GM18507 (cell line): ENCODE data around the gene SYTL2.

Source experiments
- DNase-seq: peaks from one replicate; pipeline ENCODE4 v3.0.0; 2011; ENCODE audit warnings: low read depth; ENCODE audit not compliant: insufficient read length; ENCODE audit errors: extremely low spot score
- FAIRE-seq: peaks from 2 replicates; lab custom pipeline; 2011; peaks lifted over from hg19 to GRCh38; lab: Jason Lieb, UNC

SYTL2 gene

DNA sequence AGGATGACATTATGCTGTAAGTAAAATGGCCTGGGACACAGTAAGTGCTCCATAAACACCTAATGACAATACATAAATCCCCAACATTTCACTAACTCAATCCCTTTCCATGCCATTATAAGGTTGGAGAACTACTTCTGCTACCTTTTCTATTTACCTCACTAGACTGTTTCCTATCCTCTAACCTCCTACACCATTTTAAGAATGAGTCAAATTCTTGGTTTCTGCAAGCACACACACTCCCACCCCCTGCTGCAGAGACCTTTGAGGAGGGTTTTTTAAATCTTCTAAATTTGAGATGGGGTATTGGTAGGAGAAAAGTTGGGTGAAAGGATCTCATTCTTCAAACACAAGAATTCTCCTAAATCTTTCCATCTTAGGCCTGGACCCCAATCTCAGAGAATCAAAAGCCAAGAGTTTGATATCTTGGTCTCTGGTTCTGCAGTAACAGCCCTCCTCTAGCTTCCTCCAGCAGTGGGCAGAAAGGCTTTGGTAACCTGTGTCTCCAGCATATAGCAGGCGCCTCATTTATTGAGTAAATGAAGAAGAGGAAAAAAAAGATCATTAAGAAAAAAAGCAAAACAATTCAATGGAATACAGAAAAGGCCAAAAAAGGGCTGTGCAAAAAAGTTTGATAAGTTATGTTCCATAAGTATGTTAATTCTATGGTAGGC, 42.3 kb downstream of the SYTL2 start:
- DNase-seq: no peak
- no peak for FAIRE-seq

DNA sequence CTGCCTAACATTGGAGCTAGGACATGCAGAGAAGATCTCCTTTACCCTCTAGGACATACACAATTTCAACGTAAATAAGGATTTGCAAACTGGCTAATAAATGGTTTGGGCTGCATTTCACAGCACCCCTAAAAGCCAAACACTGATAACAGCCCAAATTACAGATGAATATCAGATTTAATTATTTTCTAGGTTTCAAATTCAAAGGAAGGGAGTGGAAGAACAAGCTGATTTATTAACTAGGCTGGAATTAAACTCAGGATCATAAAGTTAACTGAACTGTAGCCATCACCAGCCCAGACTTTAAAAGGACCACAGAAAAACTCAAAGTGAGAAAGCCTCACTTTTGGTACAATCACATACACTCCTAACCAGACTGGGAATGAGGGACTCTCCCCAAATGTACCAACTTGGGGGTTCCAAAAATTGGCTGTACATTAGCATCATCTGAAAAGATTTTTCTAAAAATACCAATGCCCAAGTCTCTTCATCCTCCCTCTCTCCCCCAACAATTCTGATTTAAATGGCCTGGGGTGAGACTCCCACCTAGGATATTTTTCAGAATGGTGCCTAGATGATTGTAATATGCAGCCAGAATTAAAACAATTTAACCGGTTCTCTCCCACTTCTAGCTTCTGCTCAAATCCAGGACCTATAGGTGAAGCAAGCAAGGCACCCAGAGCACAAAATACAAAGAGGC, 43.5 kb downstream of the SYTL2 start:
- FAIRE-seq (no peak), DNase-seq (no peak)

- FAIRE-seq: no peak
- no peak for DNase-seq
Observed at GRCh38 chr11:85766721-85767161, 44.2 kb downstream of the SYTL2 start.

GRCh38 chr11:85764796-85765195, 46.1 kb downstream of the SYTL2 start:
- DNase-seq (no peak), FAIRE-seq (no peak)

GRCh38 chr11:85762226-85762625, 48.7 kb downstream of the SYTL2 start:
- FAIRE-seq: no peak

DNA sequence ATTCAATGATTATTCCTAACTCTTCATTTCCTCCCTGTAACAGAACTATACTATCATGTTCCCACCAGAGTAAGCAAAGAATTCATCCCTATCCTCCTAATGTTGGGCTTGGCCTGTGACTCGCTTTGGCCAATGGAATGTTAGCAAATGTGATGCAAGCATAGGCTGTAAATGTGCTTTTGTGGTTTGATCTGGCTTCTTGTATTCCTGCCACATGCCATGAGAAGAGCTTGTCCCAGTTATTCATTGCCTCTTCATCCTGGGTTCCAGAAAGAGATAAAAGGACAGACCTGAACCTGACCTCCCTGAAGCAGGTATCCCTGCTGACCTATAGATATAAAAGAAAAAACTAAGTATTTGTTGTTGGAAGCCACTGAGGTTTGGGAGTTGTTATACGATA, 51.0 kb downstream of the SYTL2 start:
- DNase-seq: no peak
- FAIRE-seq: no peak

More at GRCh38 chr11:85762226-85762625, 48.7 kb downstream of the SYTL2 start:
- no peak for DNase-seq

GRCh38 chr11:85758480-85759039, 52.4 kb downstream of the SYTL2 start:
- no peak for DNase-seq
- FAIRE-seq: no peak

GRCh38 chr11:85758026-85758425, 52.9 kb downstream of the SYTL2 start:
- no peak for DNase-seq

DNA sequence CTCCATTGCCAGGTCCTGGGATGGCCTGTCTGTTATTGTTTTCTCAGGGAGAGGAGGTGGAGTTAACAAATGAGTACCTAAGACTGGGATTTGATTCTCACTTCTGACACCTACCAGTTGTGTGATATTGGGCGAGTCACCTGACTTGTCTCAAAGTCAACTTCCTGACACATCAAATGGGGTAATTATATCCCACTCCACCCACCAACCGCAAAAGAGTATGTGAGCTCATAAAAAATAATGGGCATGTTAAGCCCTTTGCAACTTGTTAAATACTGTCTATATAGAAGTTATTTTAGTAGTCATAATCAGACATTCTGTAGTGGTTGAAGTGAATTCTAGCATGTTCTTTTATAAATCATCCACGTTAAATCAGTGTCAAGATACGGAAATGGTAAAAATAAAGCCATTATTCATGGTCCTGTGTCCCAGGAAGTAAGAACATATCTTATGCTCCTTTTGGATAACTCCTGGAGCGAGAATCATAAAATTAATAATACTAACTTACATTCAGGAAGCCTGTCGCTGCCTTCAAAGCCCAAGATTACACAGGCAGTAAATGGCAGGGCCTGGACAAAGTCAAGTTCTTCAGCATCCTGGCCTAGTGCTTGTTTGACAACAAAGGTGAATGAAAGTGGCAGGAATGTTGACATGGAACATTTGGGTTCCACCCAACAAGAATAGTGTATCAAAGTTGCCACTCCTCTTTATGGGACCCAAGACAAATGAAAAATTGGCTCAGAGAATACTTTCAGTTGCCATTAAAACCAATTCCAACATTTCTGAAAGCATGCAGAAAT, 54.3 kb downstream of the SYTL2 start:
- no peak for FAIRE-seq
- no peak for DNase-seq

More at GRCh38 chr11:85758026-85758425, 52.9 kb downstream of the SYTL2 start:
- FAIRE-seq: no peak

GRCh38 chr11:85755701-85756100, 55.2 kb downstream of the SYTL2 start:
- FAIRE-seq: no peak
- DNase-seq: no peak

- DNase-seq (no peak), FAIRE-seq (no peak)
Observed at GRCh38 chr11:85755285-85755684, 55.7 kb downstream of the SYTL2 start.

DNA sequence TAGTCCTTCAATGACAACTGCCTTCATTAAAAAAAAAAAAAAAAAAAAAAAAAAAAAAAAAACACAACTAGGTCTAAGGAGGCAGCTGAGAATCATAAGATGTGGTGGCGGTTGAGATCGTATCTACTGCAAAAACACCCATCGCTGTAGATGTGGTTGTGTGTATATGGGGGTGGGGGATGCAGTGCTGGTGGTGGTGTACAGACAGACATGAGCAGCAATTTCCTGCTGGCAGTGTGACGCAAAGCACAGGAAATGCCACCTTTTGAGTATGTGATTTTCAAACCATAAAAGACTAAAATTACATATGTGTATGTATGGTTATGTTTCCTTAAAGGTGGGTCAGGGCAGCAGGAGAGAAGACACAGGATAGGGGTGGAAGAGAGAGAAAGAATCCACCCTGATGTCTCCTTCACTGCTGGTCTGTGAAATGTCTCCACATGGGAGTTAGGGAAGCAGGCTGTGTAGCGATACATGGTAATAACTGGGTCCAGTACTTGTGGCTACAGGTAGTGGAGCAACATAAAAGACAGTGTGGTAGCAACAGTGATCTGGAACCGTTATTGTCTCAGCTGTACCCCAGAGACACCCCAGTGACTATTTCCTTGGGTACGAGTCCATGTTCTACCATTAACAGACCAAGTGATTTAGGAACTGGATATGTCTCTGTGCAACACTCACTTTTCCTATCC, 57.9 kb downstream of the SYTL2 start:
- FAIRE-seq (no peak), DNase-seq (no peak)

DNA sequence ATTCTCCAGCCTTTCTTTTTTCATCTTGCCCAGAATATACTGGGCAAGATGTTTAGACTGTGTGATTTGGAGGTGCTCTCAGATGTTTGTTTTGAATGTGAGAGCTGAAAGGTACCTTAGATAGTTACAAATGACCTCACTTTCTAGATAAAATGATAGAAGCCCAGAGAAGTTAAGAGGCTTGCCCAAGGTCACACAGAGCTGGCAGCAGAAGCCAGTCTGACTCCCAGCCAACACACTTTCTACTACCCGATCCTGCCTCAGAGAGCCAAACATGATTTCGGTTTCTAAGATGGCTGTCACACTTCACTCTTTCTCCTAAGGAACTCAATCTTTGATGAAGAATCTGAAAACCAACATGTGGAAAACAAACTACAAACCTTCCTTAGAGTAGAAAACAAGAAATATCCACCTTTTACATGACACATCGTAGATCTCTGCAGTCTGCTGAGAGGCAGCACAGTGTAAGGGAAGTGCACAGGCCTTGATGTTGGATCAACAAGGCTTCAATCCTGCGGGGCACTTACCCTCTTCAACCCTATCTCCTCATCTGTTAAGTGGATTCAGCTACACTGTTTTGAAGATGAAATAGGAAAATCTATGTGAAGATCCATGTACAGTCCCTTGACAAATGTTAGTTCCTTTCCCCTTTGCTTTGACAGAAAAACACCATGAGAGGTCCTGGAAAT, 58.6 kb downstream of the SYTL2 start:
- no peak for FAIRE-seq

GRCh38 chr11:85751724-85752123, 59.2 kb downstream of the SYTL2 start:
- FAIRE-seq (no peak), DNase-seq (no peak)

More for the DNA sequence above, 58.6 kb downstream of the SYTL2 start:
- DNase-seq: no peak

DNA sequence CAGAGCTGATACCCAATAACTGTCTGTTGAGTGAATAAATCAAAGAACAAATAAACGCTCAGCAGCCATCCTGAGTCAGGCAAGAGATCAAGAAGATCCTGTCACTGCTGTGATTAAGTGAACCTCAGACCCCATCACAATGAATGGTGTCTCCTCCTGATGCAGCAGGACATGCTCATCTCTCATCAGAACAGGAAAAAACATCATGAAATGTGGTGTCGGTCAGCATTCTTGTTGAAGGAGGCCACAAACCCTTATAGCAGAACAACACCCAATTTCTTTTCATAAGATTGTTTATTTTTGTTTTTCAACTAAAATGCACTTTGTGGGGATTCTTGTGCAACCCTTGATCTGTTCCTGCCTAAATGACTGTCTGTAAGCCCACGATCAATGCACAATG, 60.3 kb downstream of the SYTL2 start:
- FAIRE-seq (no peak), DNase-seq (no peak)

DNA sequence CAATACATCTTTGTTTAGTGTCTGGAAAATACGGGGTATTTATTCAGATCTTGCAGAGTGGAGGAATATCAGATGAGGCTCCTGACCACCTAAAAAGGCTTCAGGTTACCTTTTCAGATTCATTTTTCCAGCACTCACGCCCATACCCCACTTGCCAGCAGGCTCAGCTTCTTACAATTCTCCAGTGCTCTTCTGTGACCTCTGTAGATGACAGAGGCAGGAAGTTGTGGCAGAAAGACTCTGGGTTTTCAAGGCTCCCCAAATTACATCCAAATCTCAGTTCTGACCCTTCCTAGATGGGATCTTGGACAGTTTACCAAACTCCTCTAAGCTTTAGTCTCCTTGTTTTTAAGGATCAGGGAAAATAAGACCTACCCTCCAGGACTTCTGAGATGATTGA, 61.1 kb downstream of the SYTL2 start:
- DNase-seq (no peak), FAIRE-seq (no peak)

DNA sequence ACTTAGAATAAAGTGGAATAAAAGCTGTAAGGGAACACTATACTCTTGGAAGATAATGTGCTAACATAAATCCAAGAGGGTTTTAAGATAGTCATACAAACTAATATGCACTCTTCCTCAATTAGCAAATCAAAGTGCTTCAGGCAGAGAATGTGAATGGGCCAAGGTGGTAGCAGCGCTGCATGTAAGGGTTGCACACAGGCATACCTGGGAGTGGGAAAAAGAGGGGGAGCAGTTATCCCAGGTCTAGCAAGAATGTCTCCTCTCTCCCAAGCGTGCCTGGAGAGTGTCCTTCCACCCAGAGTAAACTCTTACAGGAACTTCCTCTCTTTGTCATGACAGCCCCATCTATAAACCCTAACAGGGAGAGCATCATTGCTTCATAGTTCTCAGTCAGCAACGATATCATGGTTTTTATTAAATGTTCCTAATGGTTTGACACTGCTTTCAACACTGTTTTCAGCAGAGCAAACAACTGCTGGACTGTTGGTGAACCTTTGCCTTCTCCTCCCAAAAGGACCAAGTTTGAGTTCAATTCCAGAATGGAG, 61.6 kb downstream of the SYTL2 start:
- FAIRE-seq: no peak

GRCh38 chr11:85748455-85748891, 62.5 kb downstream of the SYTL2 start:
- FAIRE-seq: no peak

More for the DNA sequence above, 61.6 kb downstream of the SYTL2 start:
- DNase-seq: no peak

DNA sequence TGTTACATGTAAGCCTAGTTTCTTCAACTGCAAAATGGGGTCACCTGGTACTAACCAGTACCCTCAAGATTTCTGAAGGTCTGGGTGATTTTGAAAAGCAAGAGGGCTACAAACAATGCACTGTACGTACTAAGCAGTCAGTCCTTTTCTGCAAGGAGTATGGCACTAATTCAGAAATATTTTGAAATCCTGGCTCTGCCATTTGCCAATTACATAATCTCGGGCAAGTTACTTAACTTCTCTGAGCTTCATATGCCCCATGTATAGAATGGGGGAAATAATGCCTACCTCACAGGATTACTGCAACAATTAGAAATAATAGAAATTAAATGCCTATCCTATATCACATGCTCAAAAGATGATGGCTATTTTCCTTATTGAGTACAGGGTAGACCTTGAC, 64.3 kb downstream of the SYTL2 start:
- DNase-seq (no peak), FAIRE-seq (no peak)

More at GRCh38 chr11:85748455-85748891, 62.5 kb downstream of the SYTL2 start:
- DNase-seq: no peak
